Brain microvascular endothelial cell (primary cell): ENCODE data around the gene CFP.

Experiments used
- DNase-seq: peaks from one replicate; pipeline ENCODE4 v3.0.0-alpha.2; 2020
- H3K27ac ChIP-seq: fragments of 250-450 bp; sonication (Bioruptor Pico); 2 replicates; pipeline ENCODE4 v1.5.1; 2020; ENCODE audit warnings: mild to moderate bottlenecking, moderate library complexity
- H3K27me3 ChIP-seq: fragments of 250-450 bp; sonication (Bioruptor Pico); replicated peaks from 2 replicates; pipeline ENCODE4 v1.5.1; 2020; ENCODE audit warnings: mild to moderate bottlenecking
- H3K36me3 ChIP-seq: fragments of 250-450 bp; sonication (Bioruptor Pico); replicated peaks from 2 replicates; pipeline ENCODE4 v1.5.1; 2020; ENCODE audit warnings: mild to moderate bottlenecking
- H3K4me3 ChIP-seq: 2 replicates; pipeline ENCODE4 v1.5.1; 2011; ENCODE audit warnings: low read depth, mild to moderate bottlenecking, control low read depth, low read length, moderate library complexity
- in situ Hi-C: cut with HindIII; loops from 2 replicates; pipeline ENCODE4 v1.10.0; 2017; ENCODE audit warnings: low sequenced_read_pairs, low pct_ligation_motif_present
- TF ChIP-seq, protein P1 (sequence below): IDR thresholded peaks from 2 replicates; pipeline ENCODE4 v1.5.1; 2011; ENCODE audit warnings: low read depth, mild to moderate bottlenecking, moderate library complexity, low read length, control low read depth, inconsistent platforms; ENCODE audit errors: missing control alignments

Gene CFP

GRCh38 chrX:47576021-47576898 lies 53.5 kb downstream of the CFP start:
- TF ChIP-seq, protein P1, sequence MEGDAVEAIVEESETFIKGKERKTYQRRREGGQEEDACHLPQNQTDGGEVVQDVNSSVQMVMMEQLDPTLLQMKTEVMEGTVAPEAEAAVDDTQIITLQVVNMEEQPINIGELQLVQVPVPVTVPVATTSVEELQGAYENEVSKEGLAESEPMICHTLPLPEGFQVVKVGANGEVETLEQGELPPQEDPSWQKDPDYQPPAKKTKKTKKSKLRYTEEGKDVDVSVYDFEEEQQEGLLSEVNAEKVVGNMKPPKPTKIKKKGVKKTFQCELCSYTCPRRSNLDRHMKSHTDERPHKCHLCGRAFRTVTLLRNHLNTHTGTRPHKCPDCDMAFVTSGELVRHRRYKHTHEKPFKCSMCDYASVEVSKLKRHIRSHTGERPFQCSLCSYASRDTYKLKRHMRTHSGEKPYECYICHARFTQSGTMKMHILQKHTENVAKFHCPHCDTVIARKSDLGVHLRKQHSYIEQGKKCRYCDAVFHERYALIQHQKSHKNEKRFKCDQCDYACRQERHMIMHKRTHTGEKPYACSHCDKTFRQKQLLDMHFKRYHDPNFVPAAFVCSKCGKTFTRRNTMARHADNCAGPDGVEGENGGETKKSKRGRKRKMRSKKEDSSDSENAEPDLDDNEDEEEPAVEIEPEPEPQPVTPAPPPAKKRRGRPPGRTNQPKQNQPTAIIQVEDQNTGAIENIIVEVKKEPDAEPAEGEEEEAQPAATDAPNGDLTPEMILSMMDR = no peak
- H3K4me3 ChIP-seq = no peak overlapping the region
- no peak for DNase-seq
- no peaks in the 10 kb centered on the region for H3K27me3 ChIP-seq
- peaks cover 4% of the 10 kb centered on the region for H3K36me3 ChIP-seq
- no peak overlapping the region for H3K27ac ChIP-seq
- in situ Hi-C loops = no loop called here

GRCh38 chrX:47574547-47575301 lies 55.0 kb downstream of the CFP start:
- TF ChIP-seq, protein P1 = no peak
- Histone ChIP-seq H3K27ac (peak overlapping the region; percentile 62), H3K27me3 (no peaks in the 10 kb centered on the region), H3K36me3 (peaks cover 4% of the 10 kb centered on the region), H3K4me3 (peak overlapping the region; percentile 20)
- in situ Hi-C loops = no loop called here
- DNase-seq = no peak

GRCh38 chrX:47574076-47574546 lies 55.6 kb downstream of the CFP start:
- peak overlapping the region; percentile 62 for H3K27ac ChIP-seq

DNA sequence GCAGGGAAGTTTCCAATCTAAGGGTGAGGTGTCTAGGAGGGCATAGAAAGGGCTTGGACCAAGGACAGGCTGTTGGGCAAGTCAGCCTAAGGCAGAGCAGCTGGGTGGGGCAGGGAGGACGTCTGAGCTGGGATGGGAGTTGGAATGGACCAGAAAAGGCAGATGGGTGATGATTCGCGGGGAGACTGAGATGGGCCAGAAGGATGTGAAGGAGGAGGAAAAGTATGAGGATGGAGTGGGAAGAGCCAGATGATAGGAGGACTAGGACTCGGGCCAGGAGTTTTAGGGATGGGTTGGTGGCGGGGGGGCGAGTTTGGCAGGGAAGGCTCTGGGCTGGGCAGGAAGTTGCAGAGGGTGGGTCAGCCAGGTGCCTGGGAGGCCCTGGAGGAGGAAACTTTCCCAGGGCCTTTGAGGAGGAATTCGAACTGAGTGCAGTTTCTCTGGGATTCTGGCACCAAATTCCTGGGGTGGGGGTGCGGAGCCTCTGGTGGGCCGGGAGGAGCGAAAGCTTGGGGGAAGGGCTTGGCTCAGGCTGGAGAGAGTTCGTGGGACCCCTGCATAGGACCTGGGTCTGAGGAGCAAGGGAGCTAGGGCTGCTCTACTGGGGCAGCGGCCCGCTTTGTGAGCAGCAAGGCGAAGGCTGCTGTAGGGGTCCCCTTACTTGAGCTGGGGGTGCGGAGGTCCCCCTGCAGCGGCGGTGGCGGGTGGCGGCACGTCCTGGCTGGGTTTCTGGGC lies 56.2 kb downstream of the CFP start:
- peak overlapping the region; percentile 30 for H3K4me3 ChIP-seq
- peak overlapping the region; percentile 62 for H3K27ac ChIP-seq
- TF ChIP-seq, protein P1 = no peak
- in situ Hi-C loops = no loop called here
- H3K36me3 ChIP-seq = peaks cover 4% of the 10 kb centered on the region
- no peak for DNase-seq
- H3K27me3 ChIP-seq = no peaks in the 10 kb centered on the region

More at GRCh38 chrX:47574076-47574546, 55.6 kb downstream of the CFP start:
- H3K27me3 ChIP-seq = no peaks in the 10 kb centered on the region
- peak overlapping the region; percentile 30 for H3K4me3 ChIP-seq
- no peak for DNase-seq
- TF ChIP-seq, protein P1 = no peak
- in situ Hi-C loops = no loop called here
- H3K36me3 ChIP-seq = peaks cover 4% of the 10 kb centered on the region
